SJSA1 (cell line): Measurements from ENCODE around the gene LCN6. TPM values are rescaled to one million over a fixed set of nuclear protein-coding genes. Genes with fewer than 3 reads are reported as not detected.
"Not testable (repeated sequence)": the region's sequence is repeated elsewhere in the genome, so short reads cannot be mapped to it uniquely, and the experiment has no call there.

ENCODE experiments used
- DNase-seq, 2 experiments: peaks; one replicate each; pipeline ENCODE4 v3.0.0-alpha.2; 2015 to 2020; ENCODE audit warnings: low spot score in 2 of 2, low read depth in 1 of 2
- H3K27ac ChIP-seq: fragments of 250-450 bp; sonication (Bioruptor Pico); 2 replicates; pipeline ENCODE4 v1.5.1; 2020; ENCODE audit warnings: mild to moderate bottlenecking, moderate library complexity
- H3K27me3 ChIP-seq: fragments of 250-450 bp; sonication (Bioruptor Pico); replicated peaks from 2 replicates; pipeline ENCODE4 v1.5.1; 2020; ENCODE audit warnings: mild to moderate bottlenecking, moderate library complexity
- H3K36me3 ChIP-seq: fragments of 250-450 bp; sonication (Bioruptor Pico); 2 replicates; pipeline ENCODE4 v1.5.1; 2020; ENCODE audit warnings: mild to moderate bottlenecking
- H3K4me1 ChIP-seq: fragments of 250-450 bp; sonication (Bioruptor Pico); replicated peaks from 2 replicates; pipeline ENCODE4 v1.6.1; 2021; ENCODE audit warnings: mild to moderate bottlenecking
- H3K4me3 ChIP-seq: fragments of 250-450 bp; sonication (Bioruptor Pico); 2 replicates; pipeline ENCODE4 v1.5.1; 2020; ENCODE audit warnings: mild to moderate bottlenecking
- H3K9me3 ChIP-seq: fragments of 250-450 bp; sonication (Bioruptor Pico); replicated peaks from 2 replicates; pipeline ENCODE4 v1.5.1; 2020; ENCODE audit warnings: mild to moderate bottlenecking
- total RNA-seq: library from RNA; depleted of rRNA; stranded (reverse); fragments of >200 nt; shearing (Covaris generic); gene quantifications from 2 replicates; pipeline ENCODE4 v1.2.3, GENCODE V29; 2014; rRNA removed

LCN6 gene, protein sequence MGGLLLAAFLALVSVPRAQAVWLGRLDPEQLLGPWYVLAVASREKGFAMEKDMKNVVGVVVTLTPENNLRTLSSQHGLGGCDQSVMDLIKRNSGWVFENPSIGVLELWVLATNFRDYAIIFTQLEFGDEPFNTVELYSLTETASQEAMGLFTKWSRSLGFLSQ
- total RNA-seq, result not detected in 2 replicates

DNA sequence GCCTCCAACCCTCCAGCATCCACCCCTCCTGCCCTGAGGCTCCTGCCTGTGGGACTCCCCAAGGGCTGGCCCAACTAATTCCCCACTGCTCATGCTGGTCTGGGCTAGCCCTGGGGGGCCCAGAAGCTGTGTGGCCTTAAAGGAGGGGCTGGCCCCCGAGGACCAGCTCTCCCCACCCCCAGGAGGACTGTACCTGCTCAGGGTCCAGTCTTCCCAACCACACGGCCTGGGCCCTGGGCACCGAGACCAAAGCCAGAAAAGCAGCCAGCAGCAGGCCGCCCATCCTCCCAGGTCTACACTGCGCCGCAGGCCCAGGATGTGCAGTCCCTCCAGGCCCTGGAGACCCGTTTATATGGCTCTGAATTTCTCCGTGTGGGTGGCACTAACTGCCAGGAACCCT lies at the start of gene LCN6:
LCN6 (minus strand) TSS at position 325 of the 400 bp plus-strand sequence; CDS start at position 283, 42 bp downstream.
- Histone ChIP-seq H3K27me3 (peaks cover 26% of the 10 kb centered on the region), H3K9me3 (peaks cover 6% of the 10 kb centered on the region; the same call in 1 of the 2 replicates), H3K4me1 (no peaks in the 10 kb centered on the region), H3K27ac (no peak within 1 kb of the TSS), H3K36me3 (no peaks in the 10 kb centered on the region), H3K4me3 (no peak within 1 kb of the TSS)
- no peak for DNase-seq

DNA sequence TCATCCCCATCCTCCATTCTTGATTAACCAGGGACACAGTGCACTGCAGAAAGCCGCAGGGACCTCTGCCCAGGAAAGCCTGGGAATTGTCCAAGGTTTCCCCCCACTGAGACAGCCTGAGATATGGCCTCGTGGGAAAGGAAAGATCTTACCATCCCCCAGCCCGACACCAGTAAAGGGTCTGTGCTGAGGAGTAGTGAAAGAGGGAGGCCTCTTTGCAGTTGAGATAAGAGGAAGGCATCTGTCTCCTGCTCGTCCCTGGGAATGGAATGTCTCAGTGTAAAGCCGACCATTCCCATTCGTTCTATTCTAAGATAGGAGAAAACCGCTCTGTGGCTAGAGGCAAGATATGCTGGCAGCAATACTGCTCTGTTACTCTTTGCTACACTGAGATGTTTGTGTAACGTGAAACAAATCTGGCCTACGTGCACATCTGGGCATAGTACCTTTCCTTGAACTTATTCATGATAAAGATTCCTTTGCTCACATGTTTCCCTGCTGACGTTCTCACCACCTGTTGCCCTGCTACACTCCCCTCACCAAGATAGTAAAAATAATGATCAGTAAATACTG lies 48.5 kb upstream of the LCN6 start:
- not testable (repeated sequence) for DNase-seq, H3K36me3 ChIP-seq, H3K27ac ChIP-seq, H3K4me3 ChIP-seq, H3K4me1 ChIP-seq, H3K9me3 ChIP-seq
- H3K27me3 ChIP-seq, result peaks cover 45% of the 10 kb centered on the region

- peaks cover 8% of the 10 kb centered on the region for H3K4me1 ChIP-seq
- peaks cover 7% of the 10 kb centered on the region for H3K36me3 ChIP-seq
- H3K4me3 ChIP-seq, result no peak within 1 kb of the TSS
- DNase-seq, result no peak
- no peaks in the 10 kb centered on the region for H3K9me3 ChIP-seq
- no peak within 1 kb of the TSS for H3K27ac ChIP-seq
- peaks cover 40% of the 10 kb centered on the region for H3K27me3 ChIP-seq
Observed at GRCh38 chr9:136796238-136796774, 48.0 kb upstream of the LCN6 start, which contains the start of gene CCDC183. TSS of gene CCDC183 (plus strand) at chr9:136796338. CDS start at chr9:136796398, 60 bp downstream.

- H3K36me3 ChIP-seq, result peaks cover 7% of the 10 kb centered on the region
- H3K9me3 ChIP-seq, result no peaks in the 10 kb centered on the region
- H3K27ac ChIP-seq, result no peak overlapping the region
- peaks cover 12% of the 10 kb centered on the region for H3K4me1 ChIP-seq
- peaks cover 28% of the 10 kb centered on the region for H3K27me3 ChIP-seq
- H3K4me3 ChIP-seq, result no peak overlapping the region
- DNase-seq, result no peak
Observed at GRCh38 chr9:136795000-136795348, 46.6 kb upstream of the LCN6 start.

GRCh38 chr9:136794281-136794999 lies 46.1 kb upstream of the LCN6 start:
- H3K27me3 ChIP-seq, result peaks cover 23% of the 10 kb centered on the region

DNA sequence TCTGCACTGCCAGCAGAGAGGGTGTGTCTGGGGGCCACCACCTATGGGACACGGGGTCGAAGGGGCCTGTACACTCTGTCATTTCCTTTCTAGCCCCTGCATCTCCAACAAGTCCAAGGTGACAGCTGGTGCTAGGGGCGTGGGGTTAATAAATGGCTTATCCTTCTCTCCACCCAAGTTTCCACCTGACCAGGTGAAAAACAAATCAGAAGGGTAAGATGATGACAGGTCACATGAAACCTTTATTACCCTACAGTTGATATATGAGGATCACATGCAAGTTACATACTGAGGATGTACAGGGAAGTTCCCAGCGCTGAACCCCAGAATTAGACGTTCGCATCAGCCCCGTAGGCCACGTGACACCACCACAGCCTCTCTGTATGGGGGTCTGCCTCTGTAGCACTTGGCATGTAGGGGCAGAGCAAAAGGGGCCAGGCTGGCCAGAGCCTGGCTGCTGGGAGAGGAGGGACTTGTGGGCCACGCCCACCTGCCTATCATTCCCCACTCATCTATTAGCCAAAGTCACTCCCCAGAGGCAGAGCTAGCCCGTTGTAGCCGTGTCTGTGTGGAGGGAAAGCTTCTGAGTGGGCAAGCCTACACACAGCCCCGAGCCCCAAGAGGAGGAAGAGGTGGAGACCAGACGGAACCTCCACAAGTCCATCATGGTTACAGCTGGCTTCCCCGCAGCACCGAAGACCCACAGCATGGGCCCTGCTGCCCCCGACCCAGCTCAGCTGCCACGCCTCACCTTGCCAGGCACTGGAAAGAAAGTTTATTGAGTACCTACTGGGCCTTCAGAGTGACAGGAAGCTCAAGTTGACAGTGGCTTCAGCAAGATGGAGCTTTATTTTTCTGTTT lies 45.0 kb upstream of the LCN6 start:
- no peak overlapping the region for H3K4me3 ChIP-seq
- H3K36me3 ChIP-seq, result peaks cover 7% of the 10 kb centered on the region
- peaks cover 12% of the 10 kb centered on the region for H3K4me1 ChIP-seq
- H3K27ac ChIP-seq, result no peak overlapping the region
- peaks cover 12% of the 10 kb centered on the region; the same call in 1 of the 2 replicates for H3K27me3 ChIP-seq
- H3K9me3 ChIP-seq, result no peaks in the 10 kb centered on the region
- DNase-seq, result no peak

More at GRCh38 chr9:136794281-136794999, 46.1 kb upstream of the LCN6 start:
- Histone ChIP-seq H3K9me3 (no peaks in the 10 kb centered on the region), H3K36me3 (peaks cover 7% of the 10 kb centered on the region), H3K4me3 (no peak overlapping the region), H3K27ac (no peak overlapping the region), H3K4me1 (peaks cover 12% of the 10 kb centered on the region)
- no peak for DNase-seq

- H3K9me3 ChIP-seq, result no peaks in the 10 kb centered on the region
- H3K36me3 ChIP-seq, result peaks cover 7% of the 10 kb centered on the region
- peaks cover 12% of the 10 kb centered on the region for H3K4me1 ChIP-seq
- no peak overlapping the region for H3K27ac ChIP-seq
- 0 out of 2 replicates have a peak, but pooled peaks cover 4% of the 10 kb centered on the region for H3K27me3 ChIP-seq
- H3K4me3 ChIP-seq, result no peak overlapping the region
- DNase-seq, result no peak
Observed at GRCh38 chr9:136792321-136793085, 44.2 kb upstream of the LCN6 start.

DNA sequence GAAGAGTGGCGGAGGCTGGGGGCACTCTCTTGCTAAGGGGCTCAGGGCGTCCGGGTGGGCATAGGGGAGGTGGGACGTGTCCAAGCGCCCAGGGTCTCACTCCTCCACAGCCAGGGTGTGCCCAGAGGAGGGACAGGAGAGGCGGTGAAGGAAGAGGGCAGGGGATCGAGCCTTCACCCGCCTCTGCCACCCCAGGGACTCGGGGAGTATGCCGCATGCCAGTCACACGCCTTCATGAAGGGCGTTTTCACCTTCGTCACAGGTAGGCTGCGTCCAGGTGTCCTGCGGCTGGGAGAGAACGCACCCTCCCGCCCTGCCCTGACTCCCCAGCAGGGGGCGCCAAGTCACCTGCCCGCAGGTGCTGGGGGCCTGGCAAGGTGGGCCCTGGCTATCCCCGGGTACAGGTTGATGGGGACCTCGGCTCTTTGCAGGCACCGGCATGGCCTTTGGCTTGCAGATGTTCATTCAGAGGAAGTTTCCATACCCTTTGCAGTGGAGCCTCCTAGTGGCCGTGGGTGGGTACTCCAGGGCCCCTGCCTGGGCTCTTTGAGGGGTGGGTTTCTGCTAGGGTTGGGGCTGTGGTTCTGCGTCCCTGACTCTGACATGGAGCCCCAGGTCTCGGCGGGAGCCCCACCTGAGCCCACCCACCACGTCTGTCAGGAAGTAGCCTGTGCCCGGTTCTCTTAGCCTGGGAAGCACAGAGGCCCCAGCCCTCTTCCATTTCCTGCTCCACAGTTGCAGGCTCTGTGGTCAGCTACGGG lies 43.4 kb upstream of the LCN6 start:
- peak in 1 of 2 experiments; percentile 46 for DNase-seq
- peaks cover 12% of the 10 kb centered on the region for H3K4me1 ChIP-seq

GRCh38 chr9:136790640-136791515 lies 42.6 kb upstream of the LCN6 start, which contains the start of gene TMEM141:
TSS of gene TMEM141 (plus strand) at chr9:136791344. CDS start at chr9:136791371, 27 bp downstream.
- H3K27ac ChIP-seq, result no peak within 1 kb of the TSS
- H3K4me3 ChIP-seq, result peak within 1 kb of the TSS; percentile 52
- H3K36me3 ChIP-seq, result peaks cover 7% of the 10 kb centered on the region
- H3K27me3 ChIP-seq, result 0 out of 2 replicates have a peak, but pooled peaks cover 4% of the 10 kb centered on the region
- no peaks in the 10 kb centered on the region for H3K9me3 ChIP-seq
- DNase-seq, result peak; percentile 94 to 100
- H3K4me1 ChIP-seq, result peaks cover 12% of the 10 kb centered on the region

More for the DNA sequence above, 43.4 kb upstream of the LCN6 start:
- Histone ChIP-seq H3K9me3 (no peaks in the 10 kb centered on the region), H3K36me3 (peaks cover 7% of the 10 kb centered on the region), H3K27me3 (0 out of 2 replicates have a peak, but pooled peaks cover 4% of the 10 kb centered on the region), H3K4me3 (peak overlapping the region; percentile 52), H3K27ac (no peak overlapping the region)

- no peak overlapping the region for H3K27ac ChIP-seq
- H3K27me3 ChIP-seq, result no peaks in the 10 kb centered on the region
- H3K4me3 ChIP-seq, result no peak overlapping the region
- H3K4me1 ChIP-seq, result peaks cover 12% of the 10 kb centered on the region
- H3K9me3 ChIP-seq, result no peaks in the 10 kb centered on the region
- peaks cover 7% of the 10 kb centered on the region for H3K36me3 ChIP-seq
- no peak for DNase-seq
Observed at GRCh38 chr9:136789523-136789937, 41.2 kb upstream of the LCN6 start.
